Trophoblast cell (in vitro differentiated cells and primary cell): ENCODE data around the gene ARMC6.

Experiments used
- DNase-seq, 2 donors: peaks; one replicate each; pipeline ENCODE4 v3.0.0-alpha.2; 2016
- H2AFZ ChIP-seq: 2 replicates; pipeline ENCODE4 v1.6.1; 2013; ENCODE audit warnings: low read length, moderate library complexity, mild to moderate bottlenecking; ENCODE audit not compliant: insufficient read depth, poor library complexity
- H2AK5ac ChIP-seq: 2 replicates; pipeline ENCODE4 v1.6.1; 2013; ENCODE audit warnings: mild to moderate bottlenecking, low read length
- H2BK120ac ChIP-seq: 2 replicates; pipeline ENCODE4 v1.6.1; 2013; ENCODE audit warnings: low read length, mild to moderate bottlenecking, moderate library complexity; ENCODE audit not compliant: insufficient read depth, poor library complexity
- H2BK12ac ChIP-seq: 2 replicates; pipeline ENCODE4 v1.6.1; 2013; ENCODE audit warnings: mild to moderate bottlenecking, low read length, moderate library complexity
- H2BK5ac ChIP-seq: 2 replicates; pipeline ENCODE4 v1.6.1; 2013; ENCODE audit warnings: low read length, low read depth, moderate library complexity, mild to moderate bottlenecking; ENCODE audit not compliant: poor library complexity
- H3K14ac ChIP-seq: 2 replicates; pipeline ENCODE4 v1.6.1; 2013; ENCODE audit warnings: mild to moderate bottlenecking, low read length
- H3K18ac ChIP-seq: 2 replicates; pipeline ENCODE4 v1.6.1; 2013; ENCODE audit warnings: mild to moderate bottlenecking, low read length
- H3K23ac ChIP-seq: 2 replicates; pipeline ENCODE4 v1.6.1; 2013; ENCODE audit warnings: low read length
- H3K27ac ChIP-seq: 2 replicates; pipeline ENCODE4 v1.5.1; 2013; ENCODE audit warnings: low read depth, mild to moderate bottlenecking, inconsistent platforms, low read length, moderate library complexity
- H3K27me3 ChIP-seq: 2 replicates; pipeline ENCODE4 v1.6.1; 2013; ENCODE audit warnings: inconsistent platforms, mild to moderate bottlenecking, low read length, moderate library complexity; ENCODE audit not compliant: insufficient read depth
- H3K36me3 ChIP-seq, 2 experiments: 1 replicate in 1 of 2; 2 replicates in 1 of 2; pipeline ENCODE4 v1.6.1; 2013; ENCODE audit warnings: low read length in 2 of 2, mild to moderate bottlenecking in 2 of 2, moderate library complexity in 1 of 2; ENCODE audit not compliant: insufficient read depth in 2 of 2, control insufficient read depth in 1 of 2
- H3K4ac ChIP-seq: 2 replicates; pipeline ENCODE4 v1.6.1; 2013; ENCODE audit warnings: low read depth, mild to moderate bottlenecking, low read length, moderate library complexity
- H3K4me1 ChIP-seq, 2 experiments: 1 replicate in 1 of 2; 2 replicates in 1 of 2; pipeline ENCODE4 v1.6.1; 2013; ENCODE audit warnings: low read length in 2 of 2, mild to moderate bottlenecking in 2 of 2, moderate library complexity in 1 of 2; ENCODE audit not compliant: insufficient read depth in 2 of 2, control insufficient read depth in 1 of 2
- H3K4me2 ChIP-seq: 2 replicates; pipeline ENCODE4 v1.6.1; 2013; ENCODE audit warnings: inconsistent platforms, mild to moderate bottlenecking, low read length, moderate library complexity
- H3K4me3 ChIP-seq: 2 replicates; pipeline ENCODE4 v1.5.1; 2013; ENCODE audit warnings: mild to moderate bottlenecking, low read depth, low read length, inconsistent platforms
- H3K79me1 ChIP-seq: one replicate; pipeline ENCODE4 v1.6.1; 2013; ENCODE audit warnings: low read length
- H3K79me2 ChIP-seq: 2 replicates; pipeline ENCODE4 v1.6.1; 2013; ENCODE audit warnings: low read length, mild to moderate bottlenecking; ENCODE audit not compliant: control insufficient read depth, insufficient read depth, poor library complexity
- H3K9ac ChIP-seq: 2 replicates; pipeline ENCODE4 v1.6.1; 2013; ENCODE audit warnings: mild to moderate bottlenecking, low read length
- H3K9me3 ChIP-seq: 2 replicates; pipeline ENCODE4 v1.6.1; 2013; ENCODE audit warnings: low read depth, mild to moderate bottlenecking, control low read depth, inconsistent platforms, low read length; ENCODE audit not compliant: insufficient read depth
- H4K12ac ChIP-seq: 2 replicates; pipeline ENCODE4 v1.6.1; 2013; ENCODE audit warnings: low read depth, mild to moderate bottlenecking, low read length, moderate library complexity
- H4K8ac ChIP-seq: 2 replicates; pipeline ENCODE4 v1.6.1; 2013; ENCODE audit warnings: low read depth, mild to moderate bottlenecking, low read length, moderate library complexity
- H4K91ac ChIP-seq: one replicate; pipeline ENCODE4 v1.6.1; 2013; ENCODE audit warnings: low read depth, mild to moderate bottlenecking, low read length, moderate library complexity
- WGBS: extraction: QIAGEN DNeasy Blood & Tissue Kit; methylation state at CpG from one replicate; pipeline ENCODE4 v1.1.7; 2013; ENCODE audit warnings: missing lambda C conversion rate; ENCODE audit not compliant: insufficient read length, insufficient coverage; ENCODE audit errors: extremely low coverage; 5-methylcytosine and 5-hydroxymethylcytosine counted together

The ARMC6 gene

DNA sequence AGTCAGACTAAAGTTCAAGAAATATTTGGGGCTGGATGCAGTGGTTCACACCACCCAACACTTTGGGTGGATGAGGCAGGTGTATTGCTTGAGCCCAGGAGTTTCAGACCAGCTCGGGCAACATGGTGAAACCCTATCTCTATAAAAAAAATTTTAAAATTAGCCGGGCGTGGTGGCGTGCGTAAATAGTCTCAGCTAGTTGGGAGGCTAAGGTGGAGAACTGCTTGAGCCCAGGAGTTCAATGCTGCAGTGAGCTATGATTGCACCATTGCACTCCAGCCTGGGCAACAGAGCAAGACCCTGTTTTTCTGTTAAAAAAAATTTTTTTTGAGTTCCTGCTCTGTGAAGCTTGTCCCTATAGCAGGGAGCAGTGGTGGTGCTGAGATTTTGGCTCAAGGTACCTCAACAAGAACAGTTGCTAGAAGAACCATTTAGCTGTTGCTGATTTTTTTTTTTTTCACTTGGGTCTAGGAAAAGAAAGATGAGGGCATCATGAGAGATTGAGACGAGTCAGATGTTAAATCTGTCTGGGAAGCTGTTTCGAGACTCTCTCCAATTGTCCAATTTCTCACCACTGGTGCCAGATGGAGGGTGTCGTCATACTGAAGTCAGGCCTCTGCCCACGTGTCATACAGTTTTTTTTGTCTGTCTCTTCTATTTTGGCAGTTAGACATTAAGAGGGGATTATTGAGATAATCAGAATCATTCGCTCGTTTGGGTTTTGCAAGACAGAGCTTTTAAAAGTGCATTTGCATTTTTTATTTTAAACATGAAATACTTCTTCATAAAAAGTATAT, 34.1 kb downstream of the ARMC6 start:
- H3K27me3 ChIP-seq: no peaks in the 10 kb centered on the region
- peaks cover 9 to 16% of the 10 kb centered on the region in 2 experiments for H3K4me1 ChIP-seq
- H3K4ac ChIP-seq: no peak overlapping the region
- no peak overlapping the region for H3K14ac ChIP-seq
- no peaks in the 10 kb centered on the region for H3K79me2 ChIP-seq
- no peak overlapping the region for H4K8ac ChIP-seq
- no peak overlapping the region for H2AFZ ChIP-seq
- H3K23ac ChIP-seq: no peak overlapping the region
- peaks cover 3% of the 10 kb centered on the region for H3K79me1 ChIP-seq
- H3K27ac ChIP-seq: no peak overlapping the region
- no peak overlapping the region for H2BK120ac ChIP-seq
- H4K91ac ChIP-seq: no peak overlapping the region
- no peak overlapping the region for H3K4me3 ChIP-seq
- H3K9me3 ChIP-seq: no peaks in the 10 kb centered on the region
- H4K12ac ChIP-seq: no peak overlapping the region
- H3K36me3 ChIP-seq: peaks cover 0 to under 1% of the 10 kb centered on the region in 2 experiments
- H2BK5ac ChIP-seq: no peak overlapping the region
- no peak overlapping the region for H2AK5ac ChIP-seq
- DNase-seq: no peak
- no peak overlapping the region for H3K9ac ChIP-seq
- WGBS: no CpG with 5 or more reads among the region's 11 CpGs
- H3K18ac ChIP-seq: no peak overlapping the region
- no peak overlapping the region for H3K4me2 ChIP-seq
- H2BK12ac ChIP-seq: no peak overlapping the region

DNA sequence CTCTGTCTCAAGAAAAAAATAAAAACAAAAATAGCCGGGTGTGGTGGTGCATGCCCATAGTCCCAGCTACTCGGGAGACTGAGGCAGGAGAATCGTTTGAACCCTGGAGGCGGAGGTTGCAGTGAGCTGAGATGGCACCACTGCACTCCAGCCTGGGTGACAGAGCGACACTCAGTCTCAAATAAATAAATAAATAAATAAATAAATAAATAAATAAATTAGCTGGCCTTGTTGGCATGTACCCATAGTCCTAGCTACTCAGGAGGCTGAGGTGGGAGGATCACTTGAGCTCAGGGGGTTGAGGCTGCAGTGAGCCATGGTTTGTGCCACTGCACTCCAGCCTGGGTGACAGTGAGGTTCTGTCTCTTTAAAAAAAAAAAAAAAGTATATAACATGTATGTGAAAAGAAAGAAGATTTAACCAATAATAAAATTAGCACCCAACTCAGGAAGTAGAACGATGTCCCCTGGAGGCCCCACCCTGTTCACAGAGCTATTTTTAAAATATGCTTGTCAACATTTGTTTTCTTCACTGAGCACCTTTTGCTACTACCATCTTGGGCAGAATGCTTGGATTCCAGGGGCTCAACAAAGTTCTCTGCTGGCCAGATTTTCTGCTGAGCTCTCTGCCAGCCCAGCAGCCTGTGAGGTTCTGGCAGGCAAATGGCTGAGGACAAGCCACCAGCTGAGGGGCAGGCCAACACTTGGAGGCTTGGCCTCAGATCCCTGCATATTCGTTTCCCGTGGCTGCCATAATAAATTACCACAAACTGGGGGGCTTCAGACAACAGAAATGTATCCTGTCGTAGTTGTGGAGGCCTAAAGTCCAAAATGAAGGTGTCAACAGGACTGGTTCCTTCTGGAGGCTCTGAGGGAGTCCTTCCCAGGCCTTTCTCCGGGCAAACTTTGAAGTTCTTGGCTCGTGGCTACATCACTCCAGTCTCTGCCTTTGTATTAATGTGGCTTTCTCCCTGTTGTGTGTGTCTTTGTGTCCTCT, 35.6 kb downstream of the ARMC6 start:
- Histone ChIP-seq H2AK5ac (no peak overlapping the region), H4K12ac (no peak overlapping the region), H3K18ac (no peak overlapping the region), H4K8ac (no peak overlapping the region), H3K27me3 (no peaks in the 10 kb centered on the region), H2BK5ac (no peak overlapping the region), H3K9ac (no peak overlapping the region), H3K23ac (no peak overlapping the region), H3K9me3 (no peaks in the 10 kb centered on the region), H2BK120ac (no peak overlapping the region), H3K14ac (no peak overlapping the region), H3K79me1 (no peaks in the 10 kb centered on the region), H2AFZ (no peak overlapping the region), H3K27ac (no peak overlapping the region), H4K91ac (no peak overlapping the region), H3K36me3 (no peaks in the 10 kb centered on the region), H2BK12ac (no peak overlapping the region), H3K4ac (no peak overlapping the region), H3K4me1 (peaks cover 5 to 9% of the 10 kb centered on the region in 2 experiments), H3K4me3 (no peak overlapping the region), H3K79me2 (no peaks in the 10 kb centered on the region), H3K4me2 (no peak overlapping the region)
- no peak for DNase-seq
- no CpG with 5 or more reads among the region's 11 CpGs for WGBS

GRCh38 chr19:19071897-19072296, 38.5 kb downstream of the ARMC6 start:
- no peak overlapping the region for H3K14ac ChIP-seq
- no peak overlapping the region for H3K4me3 ChIP-seq
- no peak overlapping the region for H2AFZ ChIP-seq
- DNase-seq: no peak
- H2BK5ac ChIP-seq: no peak overlapping the region
- no peak overlapping the region for H4K8ac ChIP-seq
- no peak overlapping the region for H2BK12ac ChIP-seq
- H3K18ac ChIP-seq: no peak overlapping the region
- H4K12ac ChIP-seq: no peak overlapping the region
- H3K4me2 ChIP-seq: no peak overlapping the region
- no peaks in the 10 kb centered on the region for H3K36me3 ChIP-seq
- H3K27ac ChIP-seq: no peak overlapping the region
- no CpG with 5 or more reads among the region's 8 CpGs for WGBS
- H4K91ac ChIP-seq: no peak overlapping the region
- no peak overlapping the region for H2BK120ac ChIP-seq
- peaks cover 1% of the 10 kb centered on the region for H3K9me3 ChIP-seq
- H3K4me1 ChIP-seq: no peaks in the 10 kb centered on the region
- no peak overlapping the region for H3K9ac ChIP-seq
- no peaks in the 10 kb centered on the region for H3K79me2 ChIP-seq
- no peak overlapping the region for H3K23ac ChIP-seq
- no peaks in the 10 kb centered on the region for H3K27me3 ChIP-seq
- no peaks in the 10 kb centered on the region for H3K79me1 ChIP-seq
- H3K4ac ChIP-seq: no peak overlapping the region
- no peak overlapping the region for H2AK5ac ChIP-seq

DNA sequence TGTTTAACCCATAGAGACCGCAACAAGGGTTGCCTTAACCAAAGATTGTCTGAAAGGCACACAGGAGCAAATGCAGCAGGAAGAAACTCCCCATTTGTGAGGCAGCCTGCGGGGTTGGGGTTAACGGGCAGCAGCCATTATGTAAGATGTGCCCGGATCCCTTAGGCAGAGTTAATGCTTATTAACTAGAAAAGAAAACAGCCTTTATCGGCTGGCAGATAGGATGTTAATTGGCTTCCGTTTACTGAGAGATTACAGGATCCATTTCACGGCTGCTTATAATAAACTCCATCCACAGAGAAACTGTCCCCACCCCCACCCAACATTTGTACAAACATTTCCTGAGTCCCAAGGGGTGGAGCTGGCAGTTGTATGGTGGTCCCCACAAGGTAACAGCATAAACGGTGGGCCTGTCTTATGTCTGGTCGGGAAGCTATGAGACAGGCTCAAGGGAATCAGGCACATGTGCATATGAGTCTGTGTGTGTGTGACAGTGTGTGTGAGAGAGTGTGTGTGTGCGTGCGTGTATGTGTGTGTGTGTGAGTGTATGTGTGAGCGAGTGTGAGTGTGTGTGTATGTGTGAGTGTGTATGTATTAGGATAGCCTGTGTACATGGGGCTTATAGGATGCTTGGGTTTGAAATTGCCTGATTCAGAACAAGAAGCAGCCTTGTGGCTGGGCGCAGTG, 40.9 kb downstream of the ARMC6 start:
- H3K27ac ChIP-seq: no peak overlapping the region
- H3K4me3 ChIP-seq: no peak overlapping the region
- no peak overlapping the region for H3K4ac ChIP-seq
- H3K23ac ChIP-seq: no peak overlapping the region
- no peak overlapping the region for H2BK12ac ChIP-seq
- H3K18ac ChIP-seq: no peak overlapping the region
- 100% methylated on average over 3 of the region's 13 CpGs for WGBS
- no peak overlapping the region for H4K8ac ChIP-seq
- peaks cover 4% of the 10 kb centered on the region for H3K9me3 ChIP-seq
- H3K79me2 ChIP-seq: no peaks in the 10 kb centered on the region
- no peak overlapping the region for H2AFZ ChIP-seq
- H2BK120ac ChIP-seq: no peak overlapping the region
- H4K12ac ChIP-seq: no peak overlapping the region
- no peak overlapping the region for H3K9ac ChIP-seq
- H3K36me3 ChIP-seq: no peaks in the 10 kb centered on the region
- H3K79me1 ChIP-seq: no peaks in the 10 kb centered on the region
- no peak for DNase-seq
- H3K4me1 ChIP-seq: no peaks in the 10 kb centered on the region
- H3K4me2 ChIP-seq: no peak overlapping the region
- H3K27me3 ChIP-seq: no peaks in the 10 kb centered on the region
- no peak overlapping the region for H2BK5ac ChIP-seq
- H4K91ac ChIP-seq: no peak overlapping the region
- H2AK5ac ChIP-seq: no peak overlapping the region
- no peak overlapping the region for H3K14ac ChIP-seq
